HEK293 (cell line): ENCODE measurements around the gene PKM.
A peak's percentile ranks its signal among the peaks of the same experiment; 100 is the strongest.

Source experiments
- BCL11A ChIP-seq: fragments of 450-650 bp; formaldehyde crosslinking; IDR thresholded peaks from 2 replicates; pipeline ENCODE4 v1.5.1; 2016; ENCODE audit warnings: low read depth, missing biosample characterization, missing genetic modification characterization
- CTCF ChIP-seq: fragments of 450-650 bp; formaldehyde crosslinking; IDR thresholded peaks from 2 replicates; pipeline ENCODE4 v1.5.1; 2016; ENCODE audit warnings: missing biosample characterization, missing genetic modification characterization
- FEZF1 ChIP-seq: fragments of 450-650 bp; formaldehyde crosslinking; IDR thresholded peaks from 2 replicates; pipeline ENCODE4 v1.5.1; 2016; ENCODE audit warnings: missing biosample characterization, missing genetic modification characterization
- KLF17 ChIP-seq: fragments of 450-650 bp; formaldehyde crosslinking; IDR thresholded peaks from 2 replicates; pipeline ENCODE4 v1.5.1; 2016; ENCODE audit warnings: missing biosample characterization, missing genetic modification characterization
- KLF8 ChIP-seq: fragments of 450-650 bp; formaldehyde crosslinking; IDR thresholded peaks from 2 replicates; pipeline ENCODE4 v1.5.1; 2016; ENCODE audit warnings: missing biosample characterization, missing genetic modification characterization
- MEIS1 ChIP-seq: sonication (generic); formaldehyde crosslinking; IDR thresholded peaks from 2 replicates; pipeline ENCODE4 v1.8.1; 2022; ENCODE audit warnings: missing genetic modification reagents, mild to moderate bottlenecking, borderline replicate concordance
- OVOL3 ChIP-seq: fragments of 450-650 bp; formaldehyde crosslinking; IDR thresholded peaks from 2 replicates; pipeline ENCODE4 v1.5.1; 2016; ENCODE audit warnings: missing biosample characterization, missing genetic modification characterization
- PRDM1 ChIP-seq: fragments of 450-650 bp; formaldehyde crosslinking; IDR thresholded peaks from 2 replicates; pipeline ENCODE4; 2016; ENCODE audit warnings: missing biosample characterization, missing genetic modification characterization
- SETDB1 ChIP-seq: IDR thresholded peaks from one replicate; pipeline ENCODE4 v1.6.1; 2017; ENCODE audit warnings: mild to moderate bottlenecking, low read length, moderate library complexity, mixed read lengths; ENCODE audit not compliant: insufficient read length
- ZBTB48 ChIP-seq: fragments of 450-650 bp; formaldehyde crosslinking; IDR thresholded peaks from 2 replicates; pipeline ENCODE4 v1.5.1; 2016; ENCODE audit warnings: missing biosample characterization, missing genetic modification characterization
- ZBTB8A ChIP-seq: fragments of 450-650 bp; formaldehyde crosslinking; IDR thresholded peaks from 2 replicates; pipeline ENCODE4 v1.5.1; 2016; ENCODE audit warnings: missing biosample characterization, missing genetic modification characterization
- ZNF138 ChIP-seq: fragments of 450-650 bp; formaldehyde crosslinking; IDR thresholded peaks from 2 replicates; pipeline ENCODE4 v1.5.1; 2016; ENCODE audit warnings: missing biosample characterization, missing genetic modification characterization, borderline replicate concordance
- ZNF140 ChIP-seq: fragments of 450-650 bp; formaldehyde crosslinking; IDR thresholded peaks from 2 replicates; pipeline ENCODE4 v1.5.1; 2016; ENCODE audit warnings: missing biosample characterization, missing genetic modification characterization
- ZNF223 ChIP-seq: fragments of 450-650 bp; formaldehyde crosslinking; IDR thresholded peaks from 2 replicates; pipeline ENCODE4 v1.5.1; 2016; ENCODE audit warnings: missing biosample characterization, missing genetic modification characterization
- ZNF266 ChIP-seq: fragments of 450-650 bp; formaldehyde crosslinking; IDR thresholded peaks from 2 replicates; pipeline ENCODE4 v1.5.1; 2016; ENCODE audit warnings: missing biosample characterization, missing genetic modification characterization, low read depth
- ZNF366 ChIP-seq: fragments of 450-650 bp; formaldehyde crosslinking; conservative IDR thresholded peaks from 2 replicates; pipeline ENCODE4 v1.5.1; 2016; ENCODE audit warnings: missing biosample characterization, missing genetic modification characterization
- ZNF37A ChIP-seq: fragments of 450-650 bp; IDR thresholded peaks from 2 replicates; pipeline ENCODE4 v1.5.1; 2018; ENCODE audit warnings: missing biosample characterization, missing genetic modification characterization
- ZNF473 ChIP-seq: fragments of 450-650 bp; formaldehyde crosslinking; IDR thresholded peaks from 2 replicates; pipeline ENCODE4 v1.5.1; 2017; ENCODE audit warnings: missing biosample characterization, missing genetic modification characterization
- ZNF510 ChIP-seq: fragments of 450-650 bp; formaldehyde crosslinking; IDR thresholded peaks from 2 replicates; pipeline ENCODE4 v1.5.1; 2018; ENCODE audit warnings: mild to moderate bottlenecking, missing genetic modification characterization, missing biosample characterization; ENCODE audit not compliant: insufficient replicate concordance
- ZNF521 ChIP-seq: fragments of 450-650 bp; formaldehyde crosslinking; IDR thresholded peaks from 2 replicates; pipeline ENCODE4 v1.5.1; 2017; ENCODE audit warnings: missing biosample characterization, mild to moderate bottlenecking, missing genetic modification characterization
- ZNF654 ChIP-seq: fragments of 450-650 bp; formaldehyde crosslinking; IDR thresholded peaks from 2 replicates; pipeline ENCODE4 v1.5.1; 2016; ENCODE audit warnings: low read depth, missing biosample characterization, missing genetic modification characterization
- ZNF658 ChIP-seq: fragments of 450-650 bp; formaldehyde crosslinking; IDR thresholded peaks from 2 replicates; pipeline ENCODE4; 2016; ENCODE audit warnings: missing biosample characterization, missing genetic modification characterization
- ZNF670 ChIP-seq: fragments of 450-650 bp; formaldehyde crosslinking; IDR thresholded peaks from 2 replicates; pipeline ENCODE4 v1.5.1; 2016; ENCODE audit warnings: missing biosample characterization, missing genetic modification characterization, low read depth
- ZNF692 ChIP-seq: fragments of 450-650 bp; formaldehyde crosslinking; IDR thresholded peaks from 2 replicates; pipeline ENCODE4 v1.5.1; 2016; ENCODE audit warnings: missing biosample characterization, missing genetic modification characterization
- ZSCAN30 ChIP-seq: fragments of 450-650 bp; IDR thresholded peaks from 2 replicates; pipeline ENCODE4 v1.5.1; 2018; ENCODE audit warnings: missing biosample characterization, mild to moderate bottlenecking, missing genetic modification characterization, moderate library complexity
- ZXDB ChIP-seq: fragments of 450-650 bp; formaldehyde crosslinking; IDR thresholded peaks from 2 replicates; pipeline ENCODE4 v1.5.1; 2016; ENCODE audit warnings: missing biosample characterization, missing genetic modification characterization
- TF ChIP-seq, protein P1 (sequence below): sonication (generic); formaldehyde crosslinking; IDR thresholded peaks from 2 replicates; pipeline ENCODE4 v1.8.1; 2022; ENCODE audit warnings: mild to moderate bottlenecking, moderate library complexity, missing genetic modification reagents
- TF ChIP-seq, protein P2 (sequence below): fragments of 450-650 bp; formaldehyde crosslinking; IDR thresholded peaks from 2 replicates; pipeline ENCODE4 v1.5.1; 2016; ENCODE audit warnings: missing biosample characterization, missing genetic modification characterization
- TF ChIP-seq, protein P3 (sequence below): fragments of 450-650 bp; formaldehyde crosslinking; IDR thresholded peaks from 2 replicates; pipeline ENCODE4 v1.5.1; 2016; ENCODE audit warnings: missing biosample characterization, missing genetic modification characterization
- TF ChIP-seq, protein P4 (sequence below): fragments of 450-650 bp; formaldehyde crosslinking; IDR thresholded peaks from 2 replicates; pipeline ENCODE4 v1.5.1; 2017; ENCODE audit warnings: missing biosample characterization, missing genetic modification characterization

Gene PKM

GRCh38 chr15:72199721-72200212 is 31.2 kb downstream of the PKM start (continued):
- TF ChIP-seq ZNF521 (tag by site-specific recombination) (no peak), ZNF654 (tag by site-specific recombination) (peak; percentile 96), ZNF138 (tag by site-specific recombination) (no peak), ZNF658 (tag by site-specific recombination) (no peak), ZNF510 (no peak), ZNF223 (no peak), PRDM1 (no peak), ZNF140 (no peak), ZSCAN30 (tag by site-specific recombination) (0 out of 2 replicates have a peak, but pooled peaks have one; percentile 46), ZNF473 (no peak), ZNF366 (tag by site-specific recombination) (no peak), KLF8 (0 out of 2 replicates have a peak, but pooled peaks have one; percentile 42), FEZF1 (tag by site-specific recombination) (no peak), ZNF670 (tag by site-specific recombination) (no peak), ZXDB (tag by site-specific recombination) (peak; percentile 40; the same call in 1 of the 2 replicates), ZNF692 (tag by site-specific recombination) (peak; percentile 52), ZNF266 (tag by site-specific recombination) (no peak), MEIS1 (CRISPR knock-in tag) (no peak), KLF17 (tag by site-specific recombination) (peak; percentile 83), ZBTB8A (tag by site-specific recombination) (no peak), SETDB1 (no peak), BCL11A (tag by site-specific recombination) (no peak), ZBTB48 (tag by site-specific recombination) (peak; percentile 78), CTCF (tag by site-specific recombination) (peak; percentile 98), ZNF37A (no peak), OVOL3 (tag by site-specific recombination) (no peak)
- TF ChIP-seq, protein P1, sequence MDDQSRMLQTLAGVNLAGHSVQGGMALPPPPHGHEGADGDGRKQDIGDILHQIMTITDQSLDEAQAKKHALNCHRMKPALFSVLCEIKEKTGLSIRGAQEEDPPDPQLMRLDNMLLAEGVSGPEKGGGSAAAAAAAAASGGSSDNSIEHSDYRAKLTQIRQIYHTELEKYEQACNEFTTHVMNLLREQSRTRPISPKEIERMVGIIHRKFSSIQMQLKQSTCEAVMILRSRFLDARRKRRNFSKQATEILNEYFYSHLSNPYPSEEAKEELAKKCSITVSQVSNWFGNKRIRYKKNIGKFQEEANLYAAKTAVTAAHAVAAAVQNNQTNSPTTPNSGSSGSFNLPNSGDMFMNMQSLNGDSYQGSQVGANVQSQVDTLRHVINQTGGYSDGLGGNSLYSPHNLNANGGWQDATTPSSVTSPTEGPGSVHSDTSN, result no peak
- TF ChIP-seq, protein P2, sequence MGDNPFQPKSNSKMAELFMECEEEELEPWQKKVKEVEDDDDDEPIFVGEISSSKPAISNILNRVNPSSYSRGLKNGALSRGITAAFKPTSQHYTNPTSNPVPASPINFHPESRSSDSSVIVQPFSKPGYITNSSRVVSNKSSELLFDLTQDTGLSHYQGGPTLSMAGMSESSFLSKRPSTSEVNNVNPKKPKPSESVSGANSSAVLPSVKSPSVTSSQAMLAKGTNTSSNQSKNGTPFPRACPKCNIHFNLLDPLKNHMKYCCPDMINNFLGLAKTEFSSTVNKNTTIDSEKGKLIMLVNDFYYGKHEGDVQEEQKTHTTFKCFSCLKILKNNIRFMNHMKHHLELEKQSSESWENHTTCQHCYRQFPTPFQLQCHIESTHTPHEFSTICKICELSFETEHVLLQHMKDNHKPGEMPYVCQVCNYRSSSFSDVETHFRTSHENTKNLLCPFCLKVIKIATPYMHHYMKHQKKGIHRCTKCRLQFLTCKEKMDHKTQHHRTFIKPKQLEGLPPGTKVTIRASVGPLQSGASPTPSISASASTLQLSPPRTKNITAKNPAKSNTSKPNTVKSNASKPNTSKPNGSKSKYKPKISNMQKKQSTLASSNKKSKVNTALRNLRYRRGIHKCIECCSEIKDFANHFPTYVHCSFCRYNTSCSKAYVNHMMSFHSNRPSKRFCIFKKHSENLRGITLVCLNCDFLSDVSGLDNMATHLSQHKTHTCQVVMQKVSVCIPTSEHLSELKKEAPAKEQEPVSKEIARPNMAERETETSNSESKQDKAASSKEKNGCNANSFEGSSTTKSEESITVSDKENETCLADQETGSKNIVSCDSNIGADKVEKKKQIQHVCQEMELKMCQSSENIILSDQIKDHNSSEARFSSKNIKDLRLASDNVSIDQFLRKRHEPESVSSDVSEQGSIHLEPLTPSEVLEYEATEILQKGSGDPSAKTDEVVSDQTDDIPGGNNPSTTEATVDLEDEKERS (tag by site-specific recombination), result no peak
- TF ChIP-seq, protein P3, sequence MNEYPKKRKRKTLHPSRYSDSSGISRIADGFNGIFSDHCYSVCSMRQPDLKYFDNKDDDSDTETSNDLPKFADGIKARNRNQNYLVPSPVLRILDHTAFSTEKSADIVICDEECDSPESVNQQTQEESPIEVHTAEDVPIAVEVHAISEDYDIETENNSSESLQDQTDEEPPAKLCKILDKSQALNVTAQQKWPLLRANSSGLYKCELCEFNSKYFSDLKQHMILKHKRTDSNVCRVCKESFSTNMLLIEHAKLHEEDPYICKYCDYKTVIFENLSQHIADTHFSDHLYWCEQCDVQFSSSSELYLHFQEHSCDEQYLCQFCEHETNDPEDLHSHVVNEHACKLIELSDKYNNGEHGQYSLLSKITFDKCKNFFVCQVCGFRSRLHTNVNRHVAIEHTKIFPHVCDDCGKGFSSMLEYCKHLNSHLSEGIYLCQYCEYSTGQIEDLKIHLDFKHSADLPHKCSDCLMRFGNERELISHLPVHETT (tag by site-specific recombination), result no peak; the same call in 1 of the 2 replicates
- TF ChIP-seq, protein P4, sequence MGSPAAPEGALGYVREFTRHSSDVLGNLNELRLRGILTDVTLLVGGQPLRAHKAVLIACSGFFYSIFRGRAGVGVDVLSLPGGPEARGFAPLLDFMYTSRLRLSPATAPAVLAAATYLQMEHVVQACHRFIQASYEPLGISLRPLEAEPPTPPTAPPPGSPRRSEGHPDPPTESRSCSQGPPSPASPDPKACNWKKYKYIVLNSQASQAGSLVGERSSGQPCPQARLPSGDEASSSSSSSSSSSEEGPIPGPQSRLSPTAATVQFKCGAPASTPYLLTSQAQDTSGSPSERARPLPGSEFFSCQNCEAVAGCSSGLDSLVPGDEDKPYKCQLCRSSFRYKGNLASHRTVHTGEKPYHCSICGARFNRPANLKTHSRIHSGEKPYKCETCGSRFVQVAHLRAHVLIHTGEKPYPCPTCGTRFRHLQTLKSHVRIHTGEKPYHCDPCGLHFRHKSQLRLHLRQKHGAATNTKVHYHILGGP, result no peak
